GM18505 (cell line): Measurements from ENCODE around the gene SERPINB10.
A peak's percentile ranks its signal among the peaks of the same experiment; 100 is the strongest.
"Not testable (repeated sequence)": the region's sequence is repeated elsewhere in the genome, so short reads cannot be mapped to it uniquely, and the experiment has no call there.

Source experiments
- ATAC-seq: cut with Tn5 transposase; IDR thresholded peaks from one replicate; pipeline ENCODE4 v1.9.1; 2021; ENCODE audit not compliant: unreplicated experiment
- POLR2A ChIP-seq: IDR thresholded peaks from 4 replicates; pipeline ENCODE4 v1.6.1; 2011; ENCODE audit warnings: borderline replicate concordance; ENCODE audit not compliant: insufficient read depth, insufficient read length; ENCODE audit errors: extremely low read depth

SERPINB10 gene

DNA sequence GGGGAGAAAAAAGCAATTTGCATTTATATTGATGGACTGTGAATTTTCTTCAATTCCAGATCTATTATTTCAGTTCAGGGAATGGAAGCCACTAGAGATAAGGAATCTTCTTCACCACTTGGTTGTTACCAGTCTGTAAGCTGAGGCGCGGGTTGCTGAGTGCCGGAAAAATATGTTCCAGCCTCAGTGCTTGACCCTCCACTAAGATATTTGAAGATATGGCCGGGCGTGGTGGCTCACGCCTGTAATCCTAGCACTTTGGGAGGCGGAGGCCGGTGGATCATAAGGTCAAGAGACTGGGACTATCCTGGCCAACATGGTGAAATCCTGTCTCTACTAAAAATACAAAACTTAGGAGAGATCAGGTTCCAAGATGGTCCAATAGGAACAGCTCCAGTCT lies 32.2 kb downstream of the SERPINB10 start:
- ATAC-seq, result no peak

DNA sequence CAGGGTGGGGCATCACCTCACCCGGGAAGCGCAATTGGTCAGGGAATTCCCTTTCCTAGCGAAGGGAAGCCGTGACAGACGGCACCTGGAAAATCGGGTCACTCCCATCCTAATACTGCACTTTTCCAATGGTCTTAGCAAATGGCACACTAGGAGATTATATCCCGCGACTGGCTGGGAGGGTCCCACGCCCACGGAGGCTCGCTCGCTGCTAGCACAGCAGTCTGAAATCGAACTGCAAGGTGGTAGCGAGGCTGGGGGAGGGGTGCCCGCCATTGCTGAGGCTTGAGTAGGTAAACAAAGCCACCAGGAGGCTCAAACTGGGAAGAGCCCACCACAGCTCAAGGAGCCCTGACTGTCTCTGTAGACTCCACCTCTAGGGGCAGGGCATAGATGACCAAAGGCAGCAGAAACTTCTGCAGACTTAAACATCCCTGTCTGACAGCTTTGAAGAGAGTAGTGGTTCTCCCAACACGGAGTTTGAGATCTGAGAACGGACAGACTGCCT lies 32.8 kb downstream of the SERPINB10 start:
- not testable (repeated sequence) for ATAC-seq

More for the DNA sequence above, 32.2 kb downstream of the SERPINB10 start:
- no peak for TF ChIP-seq POLR2A

GRCh38 chr18:63947051-63947790 lies 39.5 kb downstream of the SERPINB10 start:
- no peak for ATAC-seq
- TF ChIP-seq POLR2A, result no peak

DNA sequence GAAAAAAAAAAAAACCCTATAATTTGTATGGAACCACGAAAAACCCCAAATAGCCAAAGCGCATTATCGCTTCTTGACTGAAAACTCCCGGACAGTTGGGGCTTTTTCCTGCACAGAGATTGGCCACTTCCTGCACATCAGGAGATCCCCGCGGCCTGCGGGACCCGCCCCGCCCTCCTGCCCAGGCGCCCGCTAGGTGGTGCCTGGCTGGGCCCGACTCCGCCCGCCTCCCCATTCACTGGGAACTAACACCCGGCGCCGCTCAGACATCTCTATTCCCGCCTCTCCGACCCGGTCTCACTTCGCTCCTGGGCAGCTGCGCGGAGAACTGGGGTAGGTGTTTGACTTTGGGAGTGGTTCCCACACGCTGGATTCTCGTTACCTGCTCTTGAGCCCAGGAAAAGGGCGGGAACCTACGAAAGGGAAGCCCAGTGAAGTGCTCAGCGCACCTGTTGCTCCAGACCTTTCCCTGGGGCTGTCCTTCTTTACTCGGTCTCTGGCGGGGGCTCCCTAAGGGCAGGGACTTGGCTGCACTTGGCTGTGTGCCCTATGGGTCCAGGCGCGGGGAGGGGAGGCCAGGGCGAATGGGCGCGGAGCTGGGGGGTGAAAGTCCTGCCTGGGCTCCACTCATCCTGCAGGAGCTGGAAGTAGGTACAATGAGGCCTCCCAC lies 41.4 kb downstream of the SERPINB10 start, which contains the start of gene HMSD:
Gene HMSD, plus strand, starts transcription at position 234 of the 670 bp plus-strand sequence. CDS start 4,155 bp downstream, outside the sequence.
- TF ChIP-seq POLR2A, result peak; percentile 77
- ATAC-seq, result peak; percentile 89

DNA sequence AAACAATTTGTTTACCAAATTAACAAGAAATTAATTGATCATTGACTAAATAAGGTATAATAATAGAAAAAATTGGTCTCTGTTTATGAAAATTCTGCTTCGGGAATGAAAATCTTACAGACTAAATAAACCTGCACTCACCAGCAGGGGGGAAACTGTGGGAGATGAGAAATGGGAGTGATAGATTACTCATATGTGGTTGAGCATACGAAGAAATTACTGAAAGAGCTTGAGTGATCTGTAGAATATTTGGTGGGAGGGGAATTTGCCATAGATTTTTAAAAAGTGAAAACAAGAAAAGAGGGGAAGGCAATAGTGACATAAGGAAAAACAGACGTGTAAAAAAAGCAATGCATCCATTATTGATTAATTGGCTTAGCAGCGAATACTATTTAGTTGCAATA lies 43.5 kb downstream of the SERPINB10 start:
- peak; percentile 51 for ATAC-seq

GRCh38 chr18:63953811-63954210 lies 46.1 kb downstream of the SERPINB10 start:
- ATAC-seq, result no peak
- no peak for TF ChIP-seq POLR2A

More for the DNA sequence above, 43.5 kb downstream of the SERPINB10 start:
- TF ChIP-seq POLR2A, result no peak

- no peak for TF ChIP-seq POLR2A
- no peak for ATAC-seq
These were observed 49.0 kb downstream of the SERPINB10 start for GRCh38 chr18:63956755-63957154.

GRCh38 chr18:63960891-63961290 lies 53.1 kb downstream of the SERPINB10 start:
- no peak for TF ChIP-seq POLR2A
- ATAC-seq, result no peak

GRCh38 chr18:63961435-63961980 lies 53.8 kb downstream of the SERPINB10 start:
- TF ChIP-seq POLR2A, result no peak
- no peak for ATAC-seq

GRCh38 chr18:63962137-63962536 lies 54.4 kb downstream of the SERPINB10 start:
- no peak for ATAC-seq
- no peak for TF ChIP-seq POLR2A

DNA sequence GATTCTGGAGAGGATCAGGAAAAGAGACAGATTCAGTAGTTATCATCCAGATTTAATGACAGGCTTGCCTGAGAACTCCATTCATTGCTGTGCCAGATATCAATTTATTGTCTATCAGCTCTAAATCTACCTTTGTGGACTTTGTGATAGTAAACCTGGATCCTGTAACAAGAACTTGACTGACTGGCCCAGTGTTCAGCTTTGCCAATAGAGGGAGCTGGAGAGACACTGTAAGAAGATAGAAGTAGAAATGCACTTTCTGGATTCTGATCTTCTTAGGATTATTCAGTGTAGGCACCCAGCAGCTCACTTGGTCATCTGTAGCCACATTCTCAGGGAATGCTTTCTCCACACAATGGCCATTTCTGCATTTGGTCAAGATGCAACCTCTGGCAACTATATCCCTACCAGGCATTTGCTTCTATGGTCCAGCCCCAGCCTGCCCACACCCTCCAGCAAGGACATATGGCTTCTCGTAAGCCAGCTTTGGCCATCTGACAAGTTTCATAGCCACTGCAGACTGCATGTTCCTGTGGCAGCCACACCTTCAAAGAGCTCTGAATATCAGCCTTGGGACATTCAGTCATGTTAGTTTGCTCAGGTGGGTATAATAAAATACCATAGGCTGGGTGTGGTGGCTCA lies 56.0 kb downstream of the SERPINB10 start:
- ATAC-seq, result peak; percentile 78
- no peak for TF ChIP-seq POLR2A

DNA sequence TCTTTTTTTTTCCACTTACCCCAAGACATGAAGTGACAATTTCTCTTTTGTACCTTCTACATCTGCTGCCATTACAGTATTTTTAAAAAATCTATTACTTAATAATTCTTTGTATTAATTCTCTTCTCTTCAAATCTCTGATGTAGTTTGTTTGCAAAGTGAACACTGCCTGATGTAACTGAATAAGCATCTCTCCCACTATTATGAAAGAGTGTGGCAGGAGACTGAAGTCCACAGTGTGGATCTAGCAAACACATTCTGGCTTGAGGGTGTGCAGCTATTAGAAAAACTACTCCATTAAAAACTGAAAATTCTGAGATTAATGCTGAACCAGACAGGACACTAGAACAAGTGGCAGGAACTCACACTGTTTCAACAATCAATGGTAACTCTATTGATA lies 57.1 kb downstream of the SERPINB10 start:
- no peak for TF ChIP-seq POLR2A
- ATAC-seq, result no peak

DNA sequence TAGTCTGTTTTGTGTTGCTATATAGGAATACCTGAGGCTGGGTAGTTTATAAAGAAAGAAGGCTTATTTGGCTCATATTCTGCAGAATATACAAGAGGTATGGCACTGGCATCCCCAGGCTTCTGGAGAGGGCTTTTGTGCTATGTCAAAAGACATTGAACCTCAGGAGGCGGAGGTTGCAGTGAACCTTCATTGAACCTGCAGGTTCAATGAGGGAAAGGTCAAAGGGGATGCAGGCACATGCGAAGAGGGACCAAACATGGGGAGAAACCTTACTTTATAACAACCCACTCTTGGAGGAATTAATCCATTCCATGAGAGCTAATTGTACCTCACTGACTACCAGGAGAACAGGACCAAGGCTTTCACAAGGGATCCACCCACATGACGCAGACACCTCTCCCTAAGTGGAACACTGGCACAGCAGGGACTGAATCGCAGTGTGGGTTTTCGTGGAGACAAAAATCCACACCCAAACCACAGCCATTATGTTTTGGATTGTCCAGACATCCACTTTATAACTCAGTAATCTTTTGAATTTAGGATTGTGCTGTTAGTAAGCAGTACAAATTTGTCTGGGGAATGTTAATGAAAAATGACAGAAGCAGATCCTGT lies 58.1 kb downstream of the SERPINB10 start:
- no peak for ATAC-seq

More for the DNA sequence above, 58.1 kb downstream of the SERPINB10 start:
- TF ChIP-seq POLR2A, result no peak
